ENCODE data around the gene UFD1. TPM values are rescaled to one million over a fixed set of nuclear protein-coding genes. Genes with fewer than 3 reads are reported as not detected.

UFD1 gene
- total RNA-seq, 1 experiment from 2014 or later = 57.9 TPM

DNA sequence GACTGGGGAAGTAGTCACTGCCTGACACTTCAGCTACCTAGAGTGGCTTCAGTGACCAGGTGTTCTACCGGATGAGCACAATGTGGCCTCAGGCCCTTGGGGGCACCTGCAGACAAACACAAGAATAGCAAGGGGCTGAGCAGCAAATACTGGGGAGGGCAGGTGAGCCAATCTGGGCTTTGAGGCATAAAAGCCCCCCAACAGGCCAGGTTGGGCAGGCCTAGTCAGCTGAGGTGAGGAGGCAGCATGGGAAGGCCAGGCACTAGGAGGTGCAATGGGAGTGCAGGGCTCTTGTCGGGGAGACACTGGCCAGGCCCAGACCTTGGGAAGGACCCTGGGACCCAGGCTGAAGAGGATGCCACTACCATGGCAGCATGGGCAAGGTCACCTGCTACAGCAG is 9.0 kb downstream of the UFD1 start:
- POLR2A ChIA-PET = interaction anchor here (0.5 kb wide), 1 partner anchor 14 kb away, joined by 3 read pairs; no protein-coding TSS in a partner anchor
- no peaks in the 10 kb centered on the region for H3K9me3 Mint-ChIP-seq
- DNase-seq (ENCODE audit: low spot score) (no peak), ATAC-seq (no peak)
- TF ChIP-seq SP1 (CRISPR knock-in tag; conservative IDR thresholded peaks at IDR 0.05) (no peak), ZNF423 (CRISPR knock-in tag; IDR thresholded peaks at IDR 0.05) (no peak), CREM (CRISPR knock-in tag; IDR thresholded peaks at IDR 0.05) (no peak), RELA (CRISPR knock-in tag; IDR thresholded peaks at IDR 0.05; ENCODE audit: borderline replicate concordance) (no peak), NFATC4 (CRISPR knock-in tag; IDR thresholded peaks at IDR 0.05) (no peak), ZNF396 (CRISPR knock-in tag; IDR thresholded peaks at IDR 0.05; ENCODE audit: borderline replicate concordance) (no peak)
- TF ChIP-seq, protein P1, sequence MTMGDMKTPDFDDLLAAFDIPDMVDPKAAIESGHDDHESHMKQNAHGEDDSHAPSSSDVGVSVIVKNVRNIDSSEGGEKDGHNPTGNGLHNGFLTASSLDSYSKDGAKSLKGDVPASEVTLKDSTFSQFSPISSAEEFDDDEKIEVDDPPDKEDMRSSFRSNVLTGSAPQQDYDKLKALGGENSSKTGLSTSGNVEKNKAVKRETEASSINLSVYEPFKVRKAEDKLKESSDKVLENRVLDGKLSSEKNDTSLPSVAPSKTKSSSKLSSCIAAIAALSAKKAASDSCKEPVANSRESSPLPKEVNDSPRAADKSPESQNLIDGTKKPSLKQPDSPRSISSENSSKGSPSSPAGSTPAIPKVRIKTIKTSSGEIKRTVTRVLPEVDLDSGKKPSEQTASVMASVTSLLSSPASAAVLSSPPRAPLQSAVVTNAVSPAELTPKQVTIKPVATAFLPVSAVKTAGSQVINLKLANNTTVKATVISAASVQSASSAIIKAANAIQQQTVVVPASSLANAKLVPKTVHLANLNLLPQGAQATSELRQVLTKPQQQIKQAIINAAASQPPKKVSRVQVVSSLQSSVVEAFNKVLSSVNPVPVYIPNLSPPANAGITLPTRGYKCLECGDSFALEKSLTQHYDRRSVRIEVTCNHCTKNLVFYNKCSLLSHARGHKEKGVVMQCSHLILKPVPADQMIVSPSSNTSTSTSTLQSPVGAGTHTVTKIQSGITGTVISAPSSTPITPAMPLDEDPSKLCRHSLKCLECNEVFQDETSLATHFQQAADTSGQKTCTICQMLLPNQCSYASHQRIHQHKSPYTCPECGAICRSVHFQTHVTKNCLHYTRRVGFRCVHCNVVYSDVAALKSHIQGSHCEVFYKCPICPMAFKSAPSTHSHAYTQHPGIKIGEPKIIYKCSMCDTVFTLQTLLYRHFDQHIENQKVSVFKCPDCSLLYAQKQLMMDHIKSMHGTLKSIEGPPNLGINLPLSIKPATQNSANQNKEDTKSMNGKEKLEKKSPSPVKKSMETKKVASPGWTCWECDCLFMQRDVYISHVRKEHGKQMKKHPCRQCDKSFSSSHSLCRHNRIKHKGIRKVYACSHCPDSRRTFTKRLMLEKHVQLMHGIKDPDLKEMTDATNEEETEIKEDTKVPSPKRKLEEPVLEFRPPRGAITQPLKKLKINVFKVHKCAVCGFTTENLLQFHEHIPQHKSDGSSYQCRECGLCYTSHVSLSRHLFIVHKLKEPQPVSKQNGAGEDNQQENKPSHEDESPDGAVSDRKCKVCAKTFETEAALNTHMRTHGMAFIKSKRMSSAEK (CRISPR knock-in tag; IDR thresholded peaks at IDR 0.05; ENCODE audit: borderline replicate concordance) = no peak
- TF ChIP-seq, protein P2, sequence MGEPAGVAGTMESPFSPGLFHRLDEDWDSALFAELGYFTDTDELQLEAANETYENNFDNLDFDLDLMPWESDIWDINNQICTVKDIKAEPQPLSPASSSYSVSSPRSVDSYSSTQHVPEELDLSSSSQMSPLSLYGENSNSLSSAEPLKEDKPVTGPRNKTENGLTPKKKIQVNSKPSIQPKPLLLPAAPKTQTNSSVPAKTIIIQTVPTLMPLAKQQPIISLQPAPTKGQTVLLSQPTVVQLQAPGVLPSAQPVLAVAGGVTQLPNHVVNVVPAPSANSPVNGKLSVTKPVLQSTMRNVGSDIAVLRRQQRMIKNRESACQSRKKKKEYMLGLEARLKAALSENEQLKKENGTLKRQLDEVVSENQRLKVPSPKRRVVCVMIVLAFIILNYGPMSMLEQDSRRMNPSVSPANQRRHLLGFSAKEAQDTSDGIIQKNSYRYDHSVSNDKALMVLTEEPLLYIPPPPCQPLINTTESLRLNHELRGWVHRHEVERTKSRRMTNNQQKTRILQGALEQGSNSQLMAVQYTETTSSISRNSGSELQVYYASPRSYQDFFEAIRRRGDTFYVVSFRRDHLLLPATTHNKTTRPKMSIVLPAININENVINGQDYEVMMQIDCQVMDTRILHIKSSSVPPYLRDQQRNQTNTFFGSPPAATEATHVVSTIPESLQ (CRISPR knock-in tag; IDR thresholded peaks at IDR 0.05) = no peak
- H3K27ac Mint-ChIP-seq = no peak overlapping the region
- no peaks in the 10 kb centered on the region for H3K27me3 Mint-ChIP-seq (ENCODE audit: low read depth)
- peaks cover 59% of the 10 kb centered on the region for H3K36me3 Mint-ChIP-seq
- no peaks in the 10 kb centered on the region for H3K4me1 Mint-ChIP-seq
- CTCF ChIA-PET = no interaction called here
- H3K4me3 Mint-ChIP-seq = no peak overlapping the region

DNA sequence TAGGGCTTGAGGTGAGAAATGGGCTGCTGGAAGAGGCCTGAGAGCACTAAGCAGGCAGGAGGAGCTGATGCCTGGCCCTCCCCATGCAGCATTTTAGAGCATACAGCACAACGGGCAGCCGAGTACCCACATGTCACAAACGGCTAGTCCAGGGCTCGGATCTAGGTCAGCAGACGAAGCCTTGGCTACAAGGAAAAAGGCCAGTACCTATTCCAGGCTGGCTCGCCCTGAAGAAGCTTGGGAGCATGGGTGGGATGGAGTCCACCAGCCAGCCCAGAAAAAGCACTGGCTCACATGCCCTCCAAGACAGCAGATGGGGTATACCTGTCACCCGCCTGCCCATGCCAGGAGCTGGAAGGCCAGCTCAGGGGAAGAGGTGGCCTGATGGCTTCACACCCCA is 9.6 kb downstream of the UFD1 start:
- Mint-ChIP-seq H3K9me3 (no peaks in the 10 kb centered on the region), H3K4me3 (no peak overlapping the region), H3K27me3 (ENCODE audit: low read depth) (no peaks in the 10 kb centered on the region), H3K27ac (no peak overlapping the region), H3K4me1 (no peaks in the 10 kb centered on the region), H3K36me3 (peaks cover 62% of the 10 kb centered on the region)
- POLR2A ChIA-PET = interaction anchor here (0.5 kb wide), 1 partner anchor 14 kb away, joined by 3 read pairs; no protein-coding TSS in a partner anchor
- DNase-seq (ENCODE audit: low spot score) = no peak
- no peak for ATAC-seq
- TF ChIP-seq, protein P3, sequence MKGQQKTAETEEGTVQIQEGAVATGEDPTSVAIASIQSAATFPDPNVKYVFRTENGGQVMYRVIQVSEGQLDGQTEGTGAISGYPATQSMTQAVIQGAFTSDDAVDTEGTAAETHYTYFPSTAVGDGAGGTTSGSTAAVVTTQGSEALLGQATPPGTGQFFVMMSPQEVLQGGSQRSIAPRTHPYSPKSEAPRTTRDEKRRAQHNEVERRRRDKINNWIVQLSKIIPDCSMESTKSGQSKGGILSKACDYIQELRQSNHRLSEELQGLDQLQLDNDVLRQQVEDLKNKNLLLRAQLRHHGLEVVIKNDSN (CRISPR knock-in tag; IDR thresholded peaks at IDR 0.05) = no peak
- TF ChIP-seq FOXK1 (CRISPR knock-in tag; IDR thresholded peaks at IDR 0.05) = no peak
- TF ChIP-seq SP1 (CRISPR knock-in tag; conservative IDR thresholded peaks at IDR 0.05) = no peak
- TF ChIP-seq, protein P4, sequence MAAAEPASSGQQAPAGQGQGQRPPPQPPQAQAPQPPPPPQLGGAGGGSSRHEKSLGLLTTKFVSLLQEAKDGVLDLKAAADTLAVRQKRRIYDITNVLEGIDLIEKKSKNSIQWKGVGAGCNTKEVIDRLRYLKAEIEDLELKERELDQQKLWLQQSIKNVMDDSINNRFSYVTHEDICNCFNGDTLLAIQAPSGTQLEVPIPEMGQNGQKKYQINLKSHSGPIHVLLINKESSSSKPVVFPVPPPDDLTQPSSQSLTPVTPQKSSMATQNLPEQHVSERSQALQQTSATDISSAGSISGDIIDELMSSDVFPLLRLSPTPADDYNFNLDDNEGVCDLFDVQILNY (CRISPR knock-in tag; IDR thresholded peaks at IDR 0.05) = no peak
- no peak for TF ChIP-seq MYBL2 (CRISPR knock-in tag; IDR thresholded peaks at IDR 0.05)
- TF ChIP-seq SMAD4 (CRISPR knock-in tag; IDR thresholded peaks at IDR 0.05) = no peak
- TF ChIP-seq, protein P5, sequence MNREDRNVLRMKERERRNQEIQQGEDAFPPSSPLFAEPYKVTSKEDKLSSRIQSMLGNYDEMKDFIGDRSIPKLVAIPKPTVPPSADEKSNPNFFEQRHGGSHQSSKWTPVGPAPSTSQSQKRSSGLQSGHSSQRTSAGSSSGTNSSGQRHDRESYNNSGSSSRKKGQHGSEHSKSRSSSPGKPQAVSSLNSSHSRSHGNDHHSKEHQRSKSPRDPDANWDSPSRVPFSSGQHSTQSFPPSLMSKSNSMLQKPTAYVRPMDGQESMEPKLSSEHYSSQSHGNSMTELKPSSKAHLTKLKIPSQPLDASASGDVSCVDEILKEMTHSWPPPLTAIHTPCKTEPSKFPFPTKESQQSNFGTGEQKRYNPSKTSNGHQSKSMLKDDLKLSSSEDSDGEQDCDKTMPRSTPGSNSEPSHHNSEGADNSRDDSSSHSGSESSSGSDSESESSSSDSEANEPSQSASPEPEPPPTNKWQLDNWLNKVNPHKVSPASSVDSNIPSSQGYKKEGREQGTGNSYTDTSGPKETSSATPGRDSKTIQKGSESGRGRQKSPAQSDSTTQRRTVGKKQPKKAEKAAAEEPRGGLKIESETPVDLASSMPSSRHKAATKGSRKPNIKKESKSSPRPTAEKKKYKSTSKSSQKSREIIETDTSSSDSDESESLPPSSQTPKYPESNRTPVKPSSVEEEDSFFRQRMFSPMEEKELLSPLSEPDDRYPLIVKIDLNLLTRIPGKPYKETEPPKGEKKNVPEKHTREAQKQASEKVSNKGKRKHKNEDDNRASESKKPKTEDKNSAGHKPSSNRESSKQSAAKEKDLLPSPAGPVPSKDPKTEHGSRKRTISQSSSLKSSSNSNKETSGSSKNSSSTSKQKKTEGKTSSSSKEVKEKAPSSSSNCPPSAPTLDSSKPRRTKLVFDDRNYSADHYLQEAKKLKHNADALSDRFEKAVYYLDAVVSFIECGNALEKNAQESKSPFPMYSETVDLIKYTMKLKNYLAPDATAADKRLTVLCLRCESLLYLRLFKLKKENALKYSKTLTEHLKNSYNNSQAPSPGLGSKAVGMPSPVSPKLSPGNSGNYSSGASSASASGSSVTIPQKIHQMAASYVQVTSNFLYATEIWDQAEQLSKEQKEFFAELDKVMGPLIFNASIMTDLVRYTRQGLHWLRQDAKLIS (CRISPR knock-in tag; IDR thresholded peaks at IDR 0.05; ENCODE audit: borderline replicate concordance) = no peak
- CTCF ChIA-PET = no interaction called here
